Caco-2 (cell line): ENCODE results near the gene NKAIN1. TPM values are rescaled to one million over a fixed set of nuclear protein-coding genes. Genes with fewer than 3 reads are reported as not detected.

ENCODE experiments used
- BruUV-seq: library from RNA; stranded (reverse); fragments of 400-500 nt; replicated peaks from 2 replicates; lab custom pipeline; 2021; lab: Mats Ljungman, UMichigan
- CTCF ChIA-PET: fragments of 300-600 bp; sonication (Branson Sonifier 250); formaldehyde crosslinking; loops from one replicate; lab custom pipeline; 2022; ENCODE audit warnings: antibody characterized with exemption; lab: Charles Lee
- POLR2A ChIA-PET: fragments of 300-600 bp; sonication (Branson Sonifier 250); formaldehyde crosslinking; loops from one replicate; lab custom pipeline; 2022; ENCODE audit warnings: antibody characterized with exemption; lab: Charles Lee
- DNase-seq, 2 experiments: peaks; one replicate each; pipeline versions ENCODE4 v3.0.0 to v3.0.0-alpha.2; 2020 to 2022
- H3K27me3 ChIP-seq: replicated peaks from 2 replicates; pipeline ENCODE4 v1.6.0; 2011; ENCODE audit warnings: low read length; ENCODE audit not compliant: control insufficient read depth, insufficient read depth
- H3K36me3 ChIP-seq: 2 replicates; pipeline ENCODE4 v1.5.1; 2011; ENCODE audit warnings: low read length; ENCODE audit not compliant: control insufficient read depth, insufficient read depth
- H3K4me1 ChIP-seq: fragments of 250-450 bp; sonication (Bioruptor Pico); 2 replicates; pipeline ENCODE4 v1.5.1; 2020; ENCODE audit warnings: mild to moderate bottlenecking
- H3K4me3 ChIP-seq: 2 replicates; pipeline ENCODE4 v1.5.1; 2011; ENCODE audit warnings: low read depth, mild to moderate bottlenecking, control low read depth, low read length
- H3K9me3 ChIP-seq: fragments of 250-450 bp; sonication (Bioruptor Pico); 2 replicates; pipeline ENCODE4 v1.5.1; 2020; ENCODE audit warnings: mild to moderate bottlenecking, moderate library complexity
- H3K27ac Mint-ChIP-seq: one replicate; pipeline ENCODE4 v1.8.0; 2022; ENCODE audit warnings: mixed read lengths; ENCODE audit not compliant: unreplicated experiment
- H3K27me3 Mint-ChIP-seq: one replicate; pipeline ENCODE4 v1.8.0; 2022; ENCODE audit warnings: mixed read lengths; ENCODE audit not compliant: insufficient read depth, unreplicated experiment
- H3K36me3 Mint-ChIP-seq: one replicate; pipeline ENCODE4 v1.8.0; 2022; ENCODE audit warnings: mild to moderate bottlenecking, mixed read lengths; ENCODE audit not compliant: insufficient read depth, unreplicated experiment
- H3K4me1 Mint-ChIP-seq: one replicate; pipeline ENCODE4 v1.8.0; 2022; ENCODE audit warnings: low read depth, mixed read lengths; ENCODE audit not compliant: unreplicated experiment
- H3K4me3 Mint-ChIP-seq: one replicate; pipeline ENCODE4 v1.8.0; 2022; ENCODE audit warnings: mild to moderate bottlenecking, moderate library complexity, mixed read lengths; ENCODE audit not compliant: unreplicated experiment
- H3K9me3 Mint-ChIP-seq: one replicate; pipeline ENCODE4 v1.8.0; 2022; ENCODE audit warnings: mixed read lengths; ENCODE audit not compliant: unreplicated experiment
- CTCF ChIP-seq, 2 experiments: fragments of 200-600 bp in 1 of 2; IDR thresholded peaks; 1 replicate in 1 of 2; 2 replicates in 1 of 2; pipeline versions ENCODE4 v1.5.1 to v1.8.0; 2011 to 2022; ENCODE audit warnings: antibody characterized with exemption in 1 of 2, control low read depth in 1 of 2, inconsistent platforms in 1 of 2, low read depth in 1 of 2, low read length in 1 of 2, mild to moderate bottlenecking in 1 of 2, moderate library complexity in 1 of 2; ENCODE audit not compliant: insufficient read depth in 1 of 2, severe bottlenecking in 1 of 2, unreplicated experiment in 1 of 2
- intact Hi-C: fragments of 100-400 bp; cut with micrococcal nuclease; formaldehyde crosslinking; loops from one replicate; pipeline ENCODE4 v1.10.0; 2022; ENCODE audit not compliant: unreplicated experiment
- total RNA-seq: library from RNA; stranded (reverse); gene quantifications from 2 replicates; pipeline ENCODE4 v1.2.3, GENCODE V29; 2022

NKAIN1 gene
- total RNA-seq, 1 experiment from 2014 or later, result not detected

- H3K27ac Mint-ChIP-seq, result no peak overlapping the region
- no peaks in the 10 kb centered on the region for H3K4me1 ChIP-seq
- H3K36me3 ChIP-seq, result no peaks in the 10 kb centered on the region
Measured at GRCh38 chr1:31234123-31234708, 5.5 kb downstream of the NKAIN1 start.

GRCh38 chr1:31232689-31233088 lies 7.0 kb downstream of the NKAIN1 start:
- H3K27ac Mint-ChIP-seq, result no peak overlapping the region
- ChIA-PET CTCF (no interaction called here), POLR2A (no interaction called here)
- H3K4me3 Mint-ChIP-seq, result no peak overlapping the region
- Histone ChIP-seq H3K27me3 (no peaks in the 10 kb centered on the region), H3K4me3 (no peak overlapping the region), H3K9me3 (no peaks in the 10 kb centered on the region), H3K36me3 (no peaks in the 10 kb centered on the region), H3K4me1 (no peaks in the 10 kb centered on the region)
- no peak for TF ChIP-seq CTCF (IDR thresholded peaks at IDR 0.05; ENCODE audit: insufficient read depth in 1 of 2, low read depth in 1 of 2, low read length in 1 of 2, severe bottlenecking in 1 of 2, unreplicated experiment in 1 of 2)
- H3K4me1 Mint-ChIP-seq, result no peaks in the 10 kb centered on the region
- intact Hi-C loops, result no loop called here
- H3K27me3 Mint-ChIP-seq, result peaks cover 4% of the 10 kb centered on the region
- no peaks in the 10 kb centered on the region for H3K36me3 Mint-ChIP-seq
- no peaks in the 10 kb centered on the region for H3K9me3 Mint-ChIP-seq
- no peak for DNase-seq
- no TSS peak for BruUV-seq

More at GRCh38 chr1:31234123-31234708, 5.5 kb downstream of the NKAIN1 start:
- ChIA-PET CTCF (no interaction called here), POLR2A (no interaction called here)
- no peak for DNase-seq
- TF ChIP-seq CTCF (IDR thresholded peaks at IDR 0.05; ENCODE audit: insufficient read depth in 1 of 2, low read depth in 1 of 2, low read length in 1 of 2, severe bottlenecking in 1 of 2, unreplicated experiment in 1 of 2), result no peak
- peaks cover 7% of the 10 kb centered on the region for H3K27me3 Mint-ChIP-seq
- Histone ChIP-seq H3K27me3 (no peaks in the 10 kb centered on the region), H3K9me3 (no peaks in the 10 kb centered on the region), H3K4me3 (no peak overlapping the region)
- no peaks in the 10 kb centered on the region for H3K9me3 Mint-ChIP-seq
- H3K36me3 Mint-ChIP-seq, result no peaks in the 10 kb centered on the region
- no peak overlapping the region for H3K4me3 Mint-ChIP-seq
- BruUV-seq, result no TSS peak
- intact Hi-C loops, result no loop called here
- H3K4me1 Mint-ChIP-seq, result peaks cover 6% of the 10 kb centered on the region

GRCh38 chr1:31231802-31232201 lies 7.9 kb downstream of the NKAIN1 start:
- Histone ChIP-seq H3K4me3 (no peak overlapping the region), H3K36me3 (no peaks in the 10 kb centered on the region), H3K4me1 (no peaks in the 10 kb centered on the region), H3K27me3 (no peaks in the 10 kb centered on the region), H3K9me3 (no peaks in the 10 kb centered on the region)
- no peak overlapping the region for H3K27ac Mint-ChIP-seq
- ChIA-PET CTCF (no interaction called here), POLR2A (no interaction called here)
- H3K9me3 Mint-ChIP-seq, result no peaks in the 10 kb centered on the region
- no peak overlapping the region for H3K4me3 Mint-ChIP-seq
- intact Hi-C loops, result no loop called here
- no peaks in the 10 kb centered on the region for H3K4me1 Mint-ChIP-seq
- TF ChIP-seq CTCF (IDR thresholded peaks at IDR 0.05; ENCODE audit: insufficient read depth in 1 of 2, low read depth in 1 of 2, low read length in 1 of 2, severe bottlenecking in 1 of 2, unreplicated experiment in 1 of 2), result no peak
- no TSS peak for BruUV-seq
- H3K36me3 Mint-ChIP-seq, result no peaks in the 10 kb centered on the region
- H3K27me3 Mint-ChIP-seq, result peaks cover 4% of the 10 kb centered on the region
- DNase-seq, result no peak
